GM12874 (cell line): Measurements from ENCODE around the gene CFAP299.

Experiments used
- CTCF ChIP-seq: IDR thresholded peaks from 2 replicates; pipeline ENCODE4 v1.5.1; 2011; ENCODE audit warnings: low read depth, mild to moderate bottlenecking, control low read depth, low read length, moderate library complexity; ENCODE audit not compliant: insufficient read depth

The CFAP299 gene

GRCh38 chr4:80585542-80585941, 250.0 kb downstream of the CFAP299 start:
- TF ChIP-seq CTCF = no peak

- no peak for TF ChIP-seq CTCF
These were observed 251.2 kb downstream of the CFAP299 start for GRCh38 chr4:80586716-80587115.

GRCh38 chr4:80587871-80588385, 252.4 kb downstream of the CFAP299 start:
- no peak for TF ChIP-seq CTCF

GRCh38 chr4:80592950-80593349, 257.4 kb downstream of the CFAP299 start:
- TF ChIP-seq CTCF = no peak

GRCh38 chr4:80594701-80595100, 259.2 kb downstream of the CFAP299 start:
- no peak for TF ChIP-seq CTCF

- TF ChIP-seq CTCF = no peak
These were observed 272.9 kb downstream of the CFAP299 start for GRCh38 chr4:80608281-80608980.

- no peak for TF ChIP-seq CTCF
These were observed 274.7 kb downstream of the CFAP299 start for GRCh38 chr4:80610199-80610598.
